GM18861 (cell line): ENCODE results near the gene BMX.

ENCODE experiments used
- ATAC-seq: cut with Tn5 transposase; IDR thresholded peaks from one replicate; pipeline ENCODE4 v1.9.1; 2021; ENCODE audit not compliant: unreplicated experiment

The BMX gene

DNA sequence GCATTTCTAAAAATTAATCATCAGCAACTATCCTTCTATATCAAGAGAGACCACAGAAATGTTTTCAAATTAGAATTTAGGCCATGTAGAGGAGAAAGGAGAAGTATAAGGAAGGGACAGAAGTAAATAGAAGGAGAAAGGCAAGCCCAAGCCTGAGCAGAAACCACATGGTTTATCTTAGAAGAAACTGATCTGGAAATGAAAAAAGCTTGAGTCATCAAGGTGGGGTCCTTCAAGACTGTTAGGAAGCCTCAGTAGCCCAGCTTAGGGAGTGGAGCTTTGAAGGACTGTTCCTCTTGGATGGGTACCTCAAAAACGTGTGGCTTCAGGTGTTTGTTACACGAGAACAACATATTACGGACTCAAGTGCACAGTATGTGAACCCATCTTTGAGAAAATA is 4.5 kb downstream of the BMX start:
- ATAC-seq, result no peak

DNA sequence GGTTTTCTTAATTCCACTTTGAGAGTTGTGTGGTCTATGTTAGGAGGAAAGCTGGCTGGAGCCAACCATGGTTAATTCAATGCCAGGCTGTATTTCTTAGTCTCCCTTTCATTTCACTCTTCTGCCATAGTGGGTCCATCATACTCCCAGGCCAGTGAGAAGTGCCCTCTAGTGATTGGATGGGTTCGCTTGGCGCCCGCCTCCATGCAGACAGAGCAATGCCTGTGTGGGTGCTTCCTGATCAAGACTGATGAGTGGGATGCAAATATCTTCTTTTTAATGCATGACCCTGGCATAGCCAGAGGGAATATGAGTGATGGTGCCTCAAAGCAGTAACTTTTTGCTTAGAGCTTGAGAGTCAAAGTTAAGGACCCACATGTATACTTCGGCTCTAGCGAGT is 6.4 kb downstream of the BMX start:
- ATAC-seq, result no peak

DNA sequence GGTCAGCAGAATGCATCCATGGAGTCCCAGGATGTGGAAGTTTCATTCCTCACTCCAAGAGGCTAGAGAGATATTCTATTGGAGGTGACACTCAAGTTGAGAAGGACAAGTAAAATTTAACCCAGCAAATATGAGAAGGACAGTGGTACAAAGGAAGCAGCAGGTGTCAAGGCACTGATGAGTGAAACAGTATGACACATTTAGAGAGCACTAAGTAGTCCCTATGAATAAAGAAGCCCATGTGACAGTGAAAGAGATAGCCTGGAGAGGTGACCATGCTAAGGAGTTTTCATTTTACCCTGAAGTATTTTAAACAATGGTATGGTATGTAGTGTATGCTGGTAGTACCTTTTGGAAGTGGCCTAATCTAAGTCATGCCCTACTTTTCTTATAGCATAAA is 9.2 kb downstream of the BMX start:
- ATAC-seq, result no peak

DNA sequence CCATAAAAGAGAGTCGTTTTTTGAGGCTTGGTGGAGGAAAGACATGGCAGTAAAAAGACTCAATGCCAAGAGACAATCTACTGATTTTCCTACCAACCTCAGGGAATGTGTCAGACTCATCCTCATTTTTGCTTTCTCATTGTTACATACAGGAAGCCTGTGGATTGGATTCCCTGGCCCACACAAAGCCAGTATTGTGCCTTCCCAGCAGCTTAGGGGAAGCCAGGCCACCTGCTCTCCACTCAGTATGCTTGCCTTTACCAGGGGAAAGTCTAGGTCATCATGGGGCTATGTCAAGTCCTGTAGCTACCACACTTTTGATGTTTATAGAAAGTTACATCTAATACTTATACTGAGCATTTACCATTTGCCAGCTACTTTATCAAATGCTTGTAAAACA is 11.0 kb downstream of the BMX start:
- ATAC-seq, result no peak

GRCh38 chrX:15512401-15512965 is 11.9 kb downstream of the BMX start:
- ATAC-seq, result no peak

GRCh38 chrX:15514279-15514678 is 13.7 kb downstream of the BMX start:
- no peak for ATAC-seq

GRCh38 chrX:15515931-15516330 is 15.3 kb downstream of the BMX start:
- ATAC-seq, result no peak

- ATAC-seq, result no peak
Observed at GRCh38 chrX:15522464-15522863, 21.9 kb downstream of the BMX start.

GRCh38 chrX:15523088-15523487 is 22.5 kb downstream of the BMX start:
- no peak for ATAC-seq

DNA sequence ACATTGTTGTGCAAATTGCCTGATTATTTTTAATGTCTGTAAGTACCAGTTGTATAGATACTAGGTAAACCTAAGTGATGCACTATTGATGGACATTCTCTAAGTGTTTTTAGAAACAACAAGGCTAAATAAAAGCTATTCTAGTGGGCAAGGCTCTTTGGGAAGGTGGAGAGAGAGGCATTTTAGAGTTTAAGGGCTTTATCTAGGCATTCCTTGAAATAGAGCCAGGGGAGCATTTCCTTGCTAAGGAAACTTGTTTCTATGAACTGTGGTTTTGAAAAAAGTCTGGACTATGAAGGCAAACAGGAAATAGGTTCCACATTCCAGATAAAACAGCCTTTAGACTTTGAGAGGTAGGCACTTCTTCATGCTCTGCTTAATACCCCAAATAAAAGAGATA is 23.8 kb downstream of the BMX start:
- ATAC-seq, result no peak

- no peak for ATAC-seq
Observed at GRCh38 chrX:15525664-15526416, 25.2 kb downstream of the BMX start.

DNA sequence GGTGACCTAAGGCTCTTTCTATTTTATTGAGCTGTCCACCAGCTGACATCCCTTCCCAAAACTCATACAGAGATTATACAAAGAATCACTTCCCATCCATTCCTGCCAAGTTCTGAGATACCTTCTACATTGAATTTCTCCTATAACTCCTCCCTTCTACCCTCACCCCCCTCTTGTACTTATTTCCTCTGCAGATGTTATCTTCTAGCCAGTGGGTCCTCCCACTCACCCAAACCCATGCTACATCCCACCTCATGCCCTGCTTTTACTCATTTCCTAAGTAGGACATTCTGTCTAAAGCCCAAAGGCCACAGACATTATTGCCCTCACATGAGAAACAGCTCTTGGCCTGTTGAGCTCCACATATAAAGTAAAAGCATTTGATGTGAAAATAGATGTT is 28.6 kb downstream of the BMX start:
- no peak for ATAC-seq

DNA sequence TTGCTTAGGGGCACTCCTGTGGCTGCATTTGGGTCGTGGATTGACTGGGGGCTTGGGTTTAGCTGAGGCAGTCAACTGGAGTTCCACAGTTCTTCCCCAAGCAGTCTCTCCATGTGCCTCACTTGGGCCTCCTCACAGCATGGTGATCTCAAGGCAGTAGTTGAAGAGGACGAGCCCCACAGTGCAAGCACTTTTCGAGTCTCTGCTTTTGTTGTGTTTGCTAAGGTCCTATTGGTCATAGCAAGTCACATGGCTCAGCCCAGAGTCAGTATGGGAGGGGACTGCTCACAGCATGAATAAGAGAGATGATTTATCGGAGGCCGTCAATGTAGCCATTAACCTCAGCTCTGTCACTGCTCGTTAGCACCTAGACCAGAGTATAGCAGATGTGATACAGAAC is 29.7 kb downstream of the BMX start:
- ATAC-seq, result no peak

- ATAC-seq, result no peak
Observed at GRCh38 chrX:15546745-15547144, 46.1 kb downstream of the BMX start.

DNA sequence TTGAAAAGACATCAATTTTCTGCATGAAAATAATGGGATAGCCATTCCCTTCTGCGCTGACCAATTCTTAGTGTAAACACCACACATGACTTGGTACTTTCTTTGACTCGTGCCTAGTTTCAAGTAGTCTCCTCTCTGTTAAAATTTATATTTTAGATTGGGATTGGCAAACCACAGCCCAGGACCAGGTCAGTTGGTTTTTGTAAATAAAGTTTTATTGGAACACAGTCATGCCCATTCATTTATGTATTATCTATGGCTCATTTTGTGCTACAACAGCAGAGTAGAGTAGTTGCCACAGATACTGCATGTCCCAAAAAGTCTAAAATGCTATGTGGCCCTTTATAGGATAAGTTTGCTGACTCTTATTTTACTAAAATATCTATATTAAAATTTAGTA is 46.7 kb downstream of the BMX start:
- ATAC-seq, result no peak

- ATAC-seq, result no peak
Observed at GRCh38 chrX:15549189-15550012, 48.8 kb downstream of the BMX start.

DNA sequence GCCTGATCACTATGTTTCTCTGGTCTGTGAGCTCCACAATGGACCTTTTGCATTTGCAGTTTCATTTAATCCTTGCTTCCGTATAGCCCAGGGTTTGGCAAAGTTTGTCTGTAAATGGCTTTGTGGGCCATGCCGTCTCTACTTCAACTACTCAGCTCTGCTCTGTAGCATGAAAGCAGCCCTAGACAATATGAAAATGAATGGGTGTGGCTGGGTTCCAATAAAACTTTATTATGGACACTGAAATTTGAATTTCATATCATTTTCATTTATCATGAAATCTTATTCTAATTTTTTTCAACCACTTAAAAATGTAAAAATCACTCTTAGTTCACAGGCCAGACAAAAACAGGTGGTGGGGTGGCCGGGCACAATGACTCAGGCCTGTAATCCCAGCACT is 58.6 kb downstream of the BMX start:
- no peak for ATAC-seq

DNA sequence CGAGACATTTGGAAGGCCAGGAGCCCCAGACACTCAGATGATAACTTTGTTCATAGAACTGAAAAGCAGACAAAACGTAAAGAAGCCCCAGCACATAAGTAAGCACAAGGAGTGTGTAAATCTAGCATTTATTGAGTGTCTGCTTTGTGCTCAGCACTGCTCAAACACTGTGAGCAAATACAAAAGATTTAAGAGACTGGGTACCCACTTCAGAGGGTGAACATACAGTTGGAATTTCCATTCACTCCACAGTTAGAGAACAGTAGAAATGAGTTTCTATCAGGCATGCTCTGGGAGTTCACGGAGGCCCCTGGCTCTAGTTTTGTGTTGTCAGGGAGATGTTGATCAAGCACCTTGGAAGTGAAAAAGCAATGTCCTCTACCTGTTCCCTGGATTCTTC is 60.3 kb downstream of the BMX start:
- ATAC-seq, result no peak

DNA sequence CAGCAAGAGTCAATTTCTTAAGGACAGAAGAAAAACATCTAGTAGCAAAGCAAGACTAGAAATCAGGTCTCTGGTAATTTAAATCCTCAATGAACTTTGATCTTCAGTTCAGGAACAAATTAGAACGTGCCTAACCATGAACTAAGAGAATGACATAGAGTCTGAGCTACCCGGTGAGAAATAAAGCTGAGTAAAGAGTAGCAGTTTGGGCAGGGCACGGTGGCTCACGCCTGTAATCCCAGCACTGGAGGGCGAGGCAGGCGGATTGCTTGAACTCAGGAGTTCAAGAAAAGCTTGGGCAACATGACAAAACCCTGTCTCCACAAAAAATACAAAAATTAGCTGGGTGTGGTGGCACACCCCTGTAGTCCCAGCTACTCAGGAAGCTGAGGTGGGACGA is 62.4 kb downstream of the BMX start:
- ATAC-seq, result no peak

- no peak for ATAC-seq
Observed at GRCh38 chrX:15564981-15565579, 64.5 kb downstream of the BMX start.

- no peak for ATAC-seq
Observed at GRCh38 chrX:15566244-15566643, 65.6 kb downstream of the BMX start.

- no peak for ATAC-seq
Observed at GRCh38 chrX:15567267-15567666, 66.7 kb downstream of the BMX start.
